ENCODE data around the gene SLC19A3. TPM values are rescaled to one million over a fixed set of nuclear protein-coding genes. Genes with fewer than 3 reads are reported as not detected.
"Not testable (repeated sequence)": the region's sequence is repeated elsewhere in the genome, so short reads cannot be mapped to it uniquely, and the experiment has no call there.

The SLC19A3 gene
- total RNA-seq, 4 donors from 2014 or later = 5.1 to 14.5 (median 7.4) TPM

DNA sequence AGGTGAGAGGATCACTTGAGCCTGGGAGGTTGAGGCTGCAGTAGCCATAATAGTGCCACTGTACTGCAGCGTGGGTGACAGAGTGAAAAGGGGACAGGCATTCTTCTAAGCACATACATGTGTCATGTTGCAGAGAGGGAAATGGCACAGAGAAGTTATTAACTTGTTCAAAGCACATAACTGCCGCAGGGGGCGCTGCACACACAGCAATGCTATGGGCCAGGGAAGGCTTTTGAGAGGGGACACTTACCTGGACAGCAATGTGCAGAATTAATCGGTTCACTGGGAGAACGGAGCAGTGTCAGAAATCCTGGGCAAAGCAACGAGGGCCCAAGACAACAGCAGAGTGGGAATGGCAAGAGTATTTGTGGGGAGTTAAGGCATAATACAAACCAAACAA lies 30.3 kb upstream of the SLC19A3 start:
- H3K36me3 ChIP-seq = no peaks in the 10 kb centered on the region
- H3K9me3 ChIP-seq = no peaks in the 10 kb centered on the region
- TF ChIP-seq EP300 (IDR thresholded peaks at IDR 0.05) = no peak
- TF ChIP-seq, protein P1, sequence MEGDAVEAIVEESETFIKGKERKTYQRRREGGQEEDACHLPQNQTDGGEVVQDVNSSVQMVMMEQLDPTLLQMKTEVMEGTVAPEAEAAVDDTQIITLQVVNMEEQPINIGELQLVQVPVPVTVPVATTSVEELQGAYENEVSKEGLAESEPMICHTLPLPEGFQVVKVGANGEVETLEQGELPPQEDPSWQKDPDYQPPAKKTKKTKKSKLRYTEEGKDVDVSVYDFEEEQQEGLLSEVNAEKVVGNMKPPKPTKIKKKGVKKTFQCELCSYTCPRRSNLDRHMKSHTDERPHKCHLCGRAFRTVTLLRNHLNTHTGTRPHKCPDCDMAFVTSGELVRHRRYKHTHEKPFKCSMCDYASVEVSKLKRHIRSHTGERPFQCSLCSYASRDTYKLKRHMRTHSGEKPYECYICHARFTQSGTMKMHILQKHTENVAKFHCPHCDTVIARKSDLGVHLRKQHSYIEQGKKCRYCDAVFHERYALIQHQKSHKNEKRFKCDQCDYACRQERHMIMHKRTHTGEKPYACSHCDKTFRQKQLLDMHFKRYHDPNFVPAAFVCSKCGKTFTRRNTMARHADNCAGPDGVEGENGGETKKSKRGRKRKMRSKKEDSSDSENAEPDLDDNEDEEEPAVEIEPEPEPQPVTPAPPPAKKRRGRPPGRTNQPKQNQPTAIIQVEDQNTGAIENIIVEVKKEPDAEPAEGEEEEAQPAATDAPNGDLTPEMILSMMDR (IDR thresholded peaks at IDR 0.05) = no peak
- no peak for TF ChIP-seq POLR2AphosphoS5 (IDR thresholded peaks at IDR 0.05)
- no peak for TF ChIP-seq POLR2A (IDR thresholded peaks at IDR 0.05)
- no peak overlapping the region for H3K27ac ChIP-seq
- DNase-seq (ENCODE audit: low spot score in 2 of 2) = no peak
- no peaks in the 10 kb centered on the region for H3K27me3 ChIP-seq
- no peaks in the 10 kb centered on the region for H3K4me1 ChIP-seq
- WGBS = 72% methylated on average over 6 of the region's 6 CpGs
- H3K4me3 ChIP-seq = no peak overlapping the region

DNA sequence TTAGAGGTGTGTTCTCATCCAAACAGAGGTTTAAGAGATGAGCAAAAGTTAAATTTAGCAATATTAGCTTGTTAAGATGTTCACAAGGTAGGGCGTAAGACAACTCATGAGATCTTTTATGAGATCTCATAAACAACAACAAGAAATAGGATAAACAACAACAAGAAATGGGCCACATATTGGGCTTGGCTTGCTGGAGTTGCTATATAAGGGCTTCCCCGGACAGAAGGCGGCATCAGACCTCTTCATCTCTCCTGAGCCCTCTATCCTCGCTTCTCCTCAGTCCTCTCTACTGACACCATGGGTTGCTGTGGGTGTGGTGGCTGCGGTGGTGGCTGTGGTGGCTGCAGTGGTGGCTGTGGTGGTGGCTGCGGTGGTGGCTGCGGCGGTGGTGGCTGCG lies 27.8 kb upstream of the SLC19A3 start, which contains the start of gene SCYGR8:
TSS of gene SCYGR8 (plus strand) at position 301 of the 400 bp plus-strand sequence. CDS start at position 301, 0 bp downstream.
- no peak within 1 kb of the TSS for H3K4me3 ChIP-seq
- H3K36me3 ChIP-seq = no peaks in the 10 kb centered on the region
- no peak for DNase-seq (ENCODE audit: low spot score in 2 of 2)
- WGBS = 92% methylated on average over 4 of the region's 9 CpGs
- no peaks in the 10 kb centered on the region for H3K27me3 ChIP-seq
- no peaks in the 10 kb centered on the region for H3K4me1 ChIP-seq
- H3K27ac ChIP-seq = no peak within 1 kb of the TSS
- TF ChIP-seq EP300 (IDR thresholded peaks at IDR 0.05) (no peak), POLR2AphosphoS5 (IDR thresholded peaks at IDR 0.05) (no peak), POLR2A (IDR thresholded peaks at IDR 0.05) (no peak)
- TF ChIP-seq, protein P1 (IDR thresholded peaks at IDR 0.05) = no peak
- H3K9me3 ChIP-seq = no peaks in the 10 kb centered on the region

DNA sequence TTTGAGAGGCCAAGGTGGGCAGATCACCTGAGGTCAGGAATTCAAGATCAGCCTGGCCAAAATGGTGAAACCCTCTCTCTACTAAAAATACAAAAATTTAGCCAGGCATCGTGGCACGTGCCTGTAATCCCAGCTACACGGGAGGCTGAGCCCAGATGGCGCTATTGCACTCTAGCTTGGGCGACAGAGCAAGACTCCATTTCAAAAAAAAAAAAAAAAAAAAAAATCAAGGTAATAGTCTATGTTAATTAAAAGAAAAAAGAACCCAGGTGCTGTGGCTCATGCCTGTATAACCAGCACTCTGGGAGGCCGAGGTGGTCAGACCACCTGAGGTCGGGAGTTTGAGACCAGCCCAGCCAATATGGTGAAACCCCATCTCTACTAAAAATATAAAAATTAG lies 22.9 kb upstream of the SLC19A3 start:
- not testable (repeated sequence) for H3K27me3 ChIP-seq

DNA sequence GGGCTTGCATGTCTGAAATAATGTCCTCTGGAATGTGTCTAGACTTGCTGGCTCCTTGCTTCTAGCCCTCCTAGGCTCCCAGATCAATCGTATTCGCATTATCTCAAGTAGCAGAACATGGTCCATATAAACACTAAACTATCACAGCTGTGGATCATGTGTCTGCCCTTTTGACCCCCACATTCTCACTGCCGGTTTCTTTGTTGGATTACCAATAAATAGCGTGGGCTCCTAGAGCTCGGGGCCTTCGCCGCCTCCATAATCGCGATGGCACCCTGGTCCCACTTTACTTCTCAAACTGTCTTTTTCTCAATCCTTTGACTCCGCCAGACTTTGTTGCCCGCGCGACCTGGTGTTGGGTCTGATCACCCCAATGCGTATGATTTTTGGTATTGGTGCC lies 21.5 kb upstream of the SLC19A3 start:
- WGBS = 77% methylated on average over 14 of the region's 14 CpGs
- no peak for DNase-seq (ENCODE audit: low spot score in 2 of 2)

More for the DNA sequence above, 22.9 kb upstream of the SLC19A3 start:
- H3K27ac ChIP-seq; H3K36me3 ChIP-seq; H3K4me3 ChIP-seq; H3K9me3 ChIP-seq; DNase-seq (ENCODE audit: low spot score in 2 of 2); H3K4me1 ChIP-seq: not testable (repeated sequence)
- WGBS = 76% methylated on average over 7 of the region's 7 CpGs

DNA sequence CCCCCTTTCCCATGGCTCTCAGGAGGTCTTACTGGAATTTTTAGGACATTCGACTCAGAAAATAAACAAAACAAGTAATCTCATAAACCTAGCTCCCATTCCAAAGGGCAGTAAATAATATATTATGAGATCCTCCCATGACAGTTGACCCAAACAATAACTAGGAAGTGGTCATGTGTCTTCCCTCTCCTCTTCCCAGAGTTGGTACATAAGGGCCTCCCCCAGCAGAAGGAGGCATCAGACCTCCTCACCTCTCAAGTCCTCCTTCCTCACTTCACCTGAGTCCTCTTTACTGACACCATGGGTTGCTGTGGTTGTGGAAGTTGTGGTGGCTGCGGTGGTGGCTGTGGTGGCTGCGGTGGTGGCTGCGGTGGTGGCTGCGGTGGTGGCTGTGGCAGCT lies 10.2 kb upstream of the SLC19A3 start, which contains the start of gene SCYGR7:
TSS of gene SCYGR7 (plus strand) at position 301 of the 400 bp plus-strand sequence. CDS start at position 301, 0 bp downstream.
- Histone ChIP-seq H3K27me3 (no peaks in the 10 kb centered on the region), H3K27ac (no peak within 1 kb of the TSS), H3K4me3 (no peak within 1 kb of the TSS), H3K36me3 (no peaks in the 10 kb centered on the region), H3K4me1 (no peaks in the 10 kb centered on the region), H3K9me3 (no peaks in the 10 kb centered on the region)
- TF ChIP-seq POLR2AphosphoS5 (IDR thresholded peaks at IDR 0.05) = no peak
- TF ChIP-seq, protein P1 (IDR thresholded peaks at IDR 0.05) = no peak
- TF ChIP-seq POLR2A (IDR thresholded peaks at IDR 0.05) = no peak
- no peak for TF ChIP-seq EP300 (IDR thresholded peaks at IDR 0.05)
- DNase-seq (ENCODE audit: low spot score in 2 of 2) = no peak
- 99% methylated on average over 5 of the region's 5 CpGs for WGBS

More for the DNA sequence above, 21.5 kb upstream of the SLC19A3 start:
- H3K4me3 ChIP-seq = no peak overlapping the region
- TF ChIP-seq POLR2AphosphoS5 (IDR thresholded peaks at IDR 0.05) (no peak), EP300 (IDR thresholded peaks at IDR 0.05) (no peak), POLR2A (IDR thresholded peaks at IDR 0.05) (no peak)
- TF ChIP-seq, protein P1 (IDR thresholded peaks at IDR 0.05) = no peak
- no peaks in the 10 kb centered on the region for H3K4me1 ChIP-seq
- no peak overlapping the region for H3K27ac ChIP-seq
- H3K36me3 ChIP-seq = no peaks in the 10 kb centered on the region
- no peaks in the 10 kb centered on the region for H3K9me3 ChIP-seq
- H3K27me3 ChIP-seq = no peaks in the 10 kb centered on the region
